Measurements from ENCODE around the gene MEST.

MEST gene

GRCh38 chr7:130490888-130491804, 739 bp upstream of the MEST start:
- DNase-seq (ENCODE audit: insufficient read length, low spot score), result no peak
- no peak for TF ChIP-seq CTCF (IDR thresholded peaks at IDR 0.05; ENCODE audit: insufficient read depth, missing control alignments)
- no peak for FAIRE-seq

GRCh38 chr7:130492523-130493274, 814 bp downstream of the MEST start:
- no peak for TF ChIP-seq CTCF (IDR thresholded peaks at IDR 0.05; ENCODE audit: insufficient read depth, missing control alignments)
- DNase-seq (ENCODE audit: insufficient read length, low spot score) (no peak), FAIRE-seq (no peak)

GRCh38 chr7:130493275-130493873, 1.5 kb downstream of the MEST start:
- no peak for DNase-seq (ENCODE audit: insufficient read length, low spot score)
- no peak for TF ChIP-seq CTCF (IDR thresholded peaks at IDR 0.05; ENCODE audit: insufficient read depth, missing control alignments)
- no peak for FAIRE-seq

GRCh38 chr7:130494431-130494858, 2.6 kb downstream of the MEST start:
- FAIRE-seq (no peak), DNase-seq (ENCODE audit: insufficient read length, low spot score) (no peak)

GRCh38 chr7:130500463-130500862, 8.6 kb downstream of the MEST start:
- DNase-seq (ENCODE audit: insufficient read length, low spot score) (no peak), FAIRE-seq (no peak)
- no peak for TF ChIP-seq CTCF (IDR thresholded peaks at IDR 0.05; ENCODE audit: insufficient read depth, missing control alignments)

More at GRCh38 chr7:130494431-130494858, 2.6 kb downstream of the MEST start:
- TF ChIP-seq CTCF (IDR thresholded peaks at IDR 0.05; ENCODE audit: insufficient read depth, missing control alignments), result no peak

- DNase-seq (ENCODE audit: insufficient read length, low spot score) (no peak), FAIRE-seq (no peak)
- no peak for TF ChIP-seq CTCF (IDR thresholded peaks at IDR 0.05; ENCODE audit: insufficient read depth, missing control alignments)
These were observed 9.0 kb downstream of the MEST start for GRCh38 chr7:130500910-130501309.

All from D721Med (cell line).